T-helper 2 cell treated with Interferon-gamma antibody and Interleukin-4, amounts not matched to agents 5 μg/mL and 100 μg/mL, for 36 hours (primary cell): Measurements from ENCODE around the gene HMX1.

Source experiments
- DNase-seq: peaks from one replicate; pipeline ENCODE4 v3.0.0; 2021; ENCODE audit warnings: low spot score
- H3K27ac Mint-ChIP-seq: one replicate; pipeline ENCODE4 v1.8.0; 2021; ENCODE audit warnings: mild to moderate bottlenecking, mixed read lengths
- H3K27me3 Mint-ChIP-seq: one replicate; pipeline ENCODE4 v1.8.0; 2021; ENCODE audit warnings: low read depth, mixed read lengths
- H3K36me3 Mint-ChIP-seq: one replicate; pipeline ENCODE4 v1.8.0; 2021; ENCODE audit warnings: low read depth, mixed read lengths
- H3K4me1 Mint-ChIP-seq: one replicate; pipeline ENCODE4 v1.8.0; 2021; ENCODE audit warnings: low read depth, mixed read lengths
- H3K4me3 Mint-ChIP-seq: one replicate; pipeline ENCODE4 v1.8.0; 2022; ENCODE audit warnings: mild to moderate bottlenecking, moderate library complexity, mixed read lengths
- H3K9me3 Mint-ChIP-seq: one replicate; pipeline ENCODE4 v1.8.0; 2021; ENCODE audit warnings: mixed read lengths

The HMX1 gene

DNA sequence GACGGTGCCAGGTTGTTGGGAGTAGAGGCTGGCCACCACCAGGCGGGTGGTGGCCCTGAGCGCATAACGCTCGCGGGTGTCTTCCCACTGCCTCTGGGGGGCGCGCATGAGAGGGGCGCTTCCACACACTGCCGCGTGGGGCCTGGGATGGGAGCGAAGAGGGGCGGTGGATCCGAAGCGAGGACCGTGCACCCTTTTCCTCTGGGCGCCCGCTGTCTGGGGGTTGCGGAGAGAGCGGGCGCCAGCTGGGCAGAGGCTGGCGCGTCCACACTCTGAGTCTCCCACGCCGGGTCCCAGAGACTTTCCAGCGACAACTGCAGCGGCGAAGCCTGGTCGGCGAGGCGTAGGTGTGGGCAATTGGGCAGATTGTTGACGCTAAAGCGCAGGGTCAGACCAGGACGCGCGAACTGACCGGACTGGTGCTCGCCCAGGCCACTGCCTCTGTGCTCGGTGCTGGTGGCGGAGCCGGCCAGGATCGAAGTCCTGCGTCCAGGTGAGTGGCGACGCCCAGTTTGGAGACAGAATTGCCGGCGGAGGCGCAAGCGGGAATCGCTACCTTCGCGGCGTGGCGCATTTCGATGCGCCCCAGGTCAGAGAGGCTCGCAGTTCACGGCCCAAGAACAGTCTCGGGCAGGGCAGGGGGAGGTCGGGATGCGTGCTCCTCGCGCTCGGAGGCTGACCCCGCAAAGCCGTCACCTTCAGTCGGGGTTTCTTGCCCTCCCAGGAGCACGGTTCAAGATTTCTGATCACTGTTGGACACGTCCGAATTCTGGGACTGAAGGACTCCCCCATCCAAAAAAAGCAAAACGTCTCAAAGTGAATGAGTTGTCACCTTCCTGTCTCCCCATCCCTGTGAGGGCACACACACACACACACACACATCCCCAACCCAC, 2.6 kb upstream of the HMX1 start:
- H3K27ac Mint-ChIP-seq: no peak overlapping the region

GRCh38 chr4:8872402-8873291, 1.0 kb upstream of the HMX1 start:
- peaks cover 3% of the 10 kb centered on the region for H3K36me3 Mint-ChIP-seq
- no peaks in the 10 kb centered on the region for H3K9me3 Mint-ChIP-seq
- peak overlapping the region; percentile 35 for H3K27ac Mint-ChIP-seq
- peaks cover 76% of the 10 kb centered on the region for H3K27me3 Mint-ChIP-seq
- no peaks in the 10 kb centered on the region for H3K4me1 Mint-ChIP-seq
- no peak overlapping the region for H3K4me3 Mint-ChIP-seq
- DNase-seq: no peak

More for the DNA sequence above, 2.6 kb upstream of the HMX1 start:
- Mint-ChIP-seq H3K4me1 (no peaks in the 10 kb centered on the region), H3K9me3 (no peaks in the 10 kb centered on the region), H3K4me3 (no peak overlapping the region), H3K27me3 (peaks cover 72% of the 10 kb centered on the region), H3K36me3 (peaks cover 3% of the 10 kb centered on the region)
- no peak for DNase-seq

DNA sequence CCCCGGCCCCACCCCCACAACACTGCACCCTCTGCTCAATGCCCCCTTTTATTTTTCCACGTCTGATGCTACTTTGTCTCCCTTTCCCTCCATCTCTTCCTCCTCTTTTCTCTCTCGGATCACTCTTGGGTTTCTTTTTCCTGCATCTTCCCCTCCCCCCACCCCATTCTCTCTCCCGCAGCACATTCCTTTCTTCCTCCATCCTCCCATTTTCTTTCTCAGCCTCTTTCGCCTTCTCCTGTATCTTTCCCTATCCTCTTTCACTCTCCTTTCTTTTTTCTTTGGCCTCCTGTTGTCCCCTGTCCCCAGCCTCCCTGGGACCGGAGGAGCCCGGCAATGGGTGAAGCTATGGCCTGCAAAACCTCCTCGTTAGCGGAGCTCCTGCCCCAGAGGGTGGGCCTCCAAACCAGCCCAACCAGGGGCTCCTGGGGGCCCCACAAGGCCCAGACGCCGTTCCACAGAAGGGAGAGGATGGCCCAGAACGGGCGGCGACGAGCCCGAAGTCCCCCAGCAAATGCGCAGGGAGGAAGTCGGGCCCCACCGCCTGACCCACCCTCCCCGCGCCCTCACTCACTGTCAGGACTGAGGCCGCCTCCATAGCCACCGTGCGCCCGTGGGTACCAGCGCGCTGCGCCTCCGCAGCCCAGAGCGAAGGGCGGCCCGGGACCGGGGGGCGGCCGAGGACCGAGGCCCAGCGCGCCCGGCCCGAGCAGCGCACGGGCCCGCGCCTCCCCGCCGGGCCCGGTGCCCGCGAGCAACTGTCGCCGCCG, 807 bp downstream of the HMX1 start:
- no peak for DNase-seq
- H3K9me3 Mint-ChIP-seq: no peaks in the 10 kb centered on the region
- peak overlapping the region; percentile 63 for H3K27ac Mint-ChIP-seq
- H3K4me1 Mint-ChIP-seq: no peaks in the 10 kb centered on the region
- H3K36me3 Mint-ChIP-seq: peaks cover 3% of the 10 kb centered on the region
- H3K27me3 Mint-ChIP-seq: peaks cover 75% of the 10 kb centered on the region
- H3K4me3 Mint-ChIP-seq: no peak overlapping the region

GRCh38 chr4:8869898-8870646, 1.6 kb downstream of the HMX1 start:
- peaks cover 3% of the 10 kb centered on the region for H3K36me3 Mint-ChIP-seq
- H3K9me3 Mint-ChIP-seq: no peaks in the 10 kb centered on the region
- DNase-seq: no peak
- H3K4me1 Mint-ChIP-seq: no peaks in the 10 kb centered on the region
- H3K27ac Mint-ChIP-seq: peak overlapping the region; percentile 11
- H3K4me3 Mint-ChIP-seq: no peak overlapping the region
- peaks cover 73% of the 10 kb centered on the region for H3K27me3 Mint-ChIP-seq

DNA sequence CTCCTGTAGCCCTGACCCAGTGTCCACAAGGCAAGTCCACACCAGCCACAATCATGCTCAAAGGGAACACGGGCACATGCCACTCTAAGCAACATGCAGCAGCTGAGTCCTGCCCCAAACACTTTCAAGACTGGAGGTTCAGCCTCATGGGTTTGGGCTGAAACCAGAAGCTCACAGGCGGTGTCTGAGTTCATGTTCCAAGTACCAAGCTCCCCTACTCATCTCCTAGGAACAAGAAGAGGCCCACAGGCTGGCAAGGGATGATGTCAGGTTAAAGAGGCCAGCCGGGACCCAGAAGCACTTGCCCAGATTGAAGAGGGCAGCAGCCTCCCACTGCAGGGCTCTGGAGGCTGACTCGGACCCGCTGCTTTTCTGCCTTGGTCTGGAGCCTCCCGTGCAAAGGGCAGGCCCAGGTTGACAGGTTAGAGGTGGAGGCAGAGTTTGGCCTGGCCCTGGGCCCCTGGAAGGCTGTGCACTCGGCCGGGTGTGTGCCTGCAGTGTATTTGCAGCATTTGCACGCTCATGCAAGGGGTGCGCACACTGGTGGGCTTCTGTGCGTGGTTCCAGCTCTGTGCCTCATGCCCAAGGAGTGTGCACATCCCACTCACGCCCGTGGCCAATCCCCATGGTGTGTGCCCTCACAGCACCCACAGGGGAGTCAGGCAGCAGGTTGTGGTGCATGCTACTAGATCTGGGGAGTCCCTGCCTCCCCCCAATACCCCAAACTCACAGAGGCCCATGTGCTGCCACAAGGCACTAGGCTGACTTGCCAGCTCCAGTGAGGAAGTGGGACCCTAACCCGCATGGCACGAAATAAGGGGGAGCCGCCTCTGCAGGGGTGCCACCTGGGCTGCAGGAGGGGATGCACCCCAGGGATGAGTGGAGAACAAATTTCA, 2.4 kb downstream of the HMX1 start:
- Mint-ChIP-seq H3K4me3 (no peak overlapping the region), H3K4me1 (no peaks in the 10 kb centered on the region), H3K27ac (peak overlapping the region; percentile 26), H3K27me3 (peaks cover 73% of the 10 kb centered on the region), H3K9me3 (no peaks in the 10 kb centered on the region), H3K36me3 (no peaks in the 10 kb centered on the region)
- no peak for DNase-seq

- DNase-seq: no peak
- Mint-ChIP-seq H3K9me3 (no peaks in the 10 kb centered on the region), H3K4me1 (no peaks in the 10 kb centered on the region), H3K4me3 (no peak overlapping the region), H3K36me3 (no peaks in the 10 kb centered on the region), H3K27me3 (peaks cover 73% of the 10 kb centered on the region), H3K27ac (peak overlapping the region; percentile 49)
Observed at GRCh38 chr4:8868321-8869001, 3.2 kb downstream of the HMX1 start.

GRCh38 chr4:8867624-8868320, 3.9 kb downstream of the HMX1 start:
- H3K9me3 Mint-ChIP-seq: no peaks in the 10 kb centered on the region
- no peak overlapping the region for H3K27ac Mint-ChIP-seq
- H3K27me3 Mint-ChIP-seq: peaks cover 70% of the 10 kb centered on the region
- H3K4me3 Mint-ChIP-seq: no peak overlapping the region
- DNase-seq: no peak
- H3K4me1 Mint-ChIP-seq: no peaks in the 10 kb centered on the region
- no peaks in the 10 kb centered on the region for H3K36me3 Mint-ChIP-seq

- Mint-ChIP-seq H3K36me3 (no peaks in the 10 kb centered on the region), H3K4me1 (no peaks in the 10 kb centered on the region), H3K27me3 (peaks cover 70% of the 10 kb centered on the region), H3K9me3 (no peaks in the 10 kb centered on the region), H3K27ac (no peak overlapping the region), H3K4me3 (no peak overlapping the region)
- DNase-seq: no peak
Observed at GRCh38 chr4:8866828-8867623, 4.6 kb downstream of the HMX1 start.

DNA sequence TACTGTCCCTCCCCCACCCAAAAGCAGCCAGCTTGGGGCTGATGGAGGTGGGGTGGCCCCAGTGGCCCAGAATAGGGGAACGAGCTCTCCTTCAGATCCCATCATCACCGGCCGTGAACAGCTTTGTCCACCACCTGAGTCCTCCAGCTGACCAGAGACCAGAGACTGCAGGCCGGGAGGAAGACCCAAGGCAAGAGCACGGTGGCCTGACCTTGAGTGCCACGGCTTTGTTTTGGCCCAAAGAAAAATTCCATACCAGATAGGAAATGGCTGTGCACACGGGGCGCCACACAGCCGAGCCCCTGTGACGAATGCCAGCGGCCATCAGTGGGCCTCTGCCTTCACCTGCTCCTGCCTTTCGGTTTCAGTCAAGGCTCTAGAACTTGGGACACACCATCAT, 5.2 kb downstream of the HMX1 start:
- H3K27ac Mint-ChIP-seq: no peak overlapping the region
- peaks cover 70% of the 10 kb centered on the region for H3K27me3 Mint-ChIP-seq
- no peak overlapping the region for H3K4me3 Mint-ChIP-seq
- DNase-seq: no peak
- no peaks in the 10 kb centered on the region for H3K9me3 Mint-ChIP-seq
- H3K4me1 Mint-ChIP-seq: no peaks in the 10 kb centered on the region
- H3K36me3 Mint-ChIP-seq: no peaks in the 10 kb centered on the region

- peaks cover 71% of the 10 kb centered on the region for H3K27me3 Mint-ChIP-seq
- H3K36me3 Mint-ChIP-seq: no peaks in the 10 kb centered on the region
- H3K27ac Mint-ChIP-seq: no peak overlapping the region
- no peaks in the 10 kb centered on the region for H3K4me1 Mint-ChIP-seq
- H3K4me3 Mint-ChIP-seq: no peak overlapping the region
- no peak for DNase-seq
- no peaks in the 10 kb centered on the region for H3K9me3 Mint-ChIP-seq
Observed at GRCh38 chr4:8865681-8866310, 5.8 kb downstream of the HMX1 start.
